ENCODE measurements around the gene TNFAIP8L2.

The TNFAIP8L2 gene

DNA sequence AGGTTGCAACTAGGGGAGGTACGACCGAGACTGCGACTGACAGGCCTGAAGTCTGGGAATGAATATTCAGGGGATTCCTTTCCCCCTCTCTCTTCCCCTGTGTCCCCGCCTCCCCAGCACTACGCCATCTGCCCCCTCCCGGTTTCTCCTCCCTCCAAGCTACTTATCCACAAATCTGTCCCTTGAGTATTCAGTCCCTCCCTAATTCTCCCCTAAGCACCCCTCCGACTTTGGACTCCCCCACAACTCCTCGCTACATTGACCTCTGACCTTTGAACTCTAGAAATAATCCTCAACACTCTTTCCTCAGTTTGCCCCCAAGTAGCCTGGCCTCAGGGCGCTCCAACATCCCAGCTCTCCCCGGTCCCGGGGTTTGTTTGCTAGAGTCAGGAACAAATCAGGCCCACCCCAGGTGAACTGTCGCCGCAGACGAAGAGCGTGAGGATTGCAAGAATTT, 8.9 kb downstream of the TNFAIP8L2 start:
- Histone ChIP-seq H2BK5ac (ENCODE audit: low read depth, low read length, poor library complexity) (peak overlapping the region; percentile 42), H3K4ac (ENCODE audit: low read depth, low read length) (peak overlapping the region; percentile 71), H3K4me1 (ENCODE audit: control insufficient read depth in 1 of 2, insufficient read depth in 2 of 2, low read length in 2 of 2) (peaks cover 4 to 9% of the 10 kb centered on the region in 2 experiments), H3K9ac (ENCODE audit: low read length) (peak overlapping the region; percentile 92), H4K91ac (ENCODE audit: low read depth, low read length) (peak overlapping the region; percentile 71), H2BK120ac (ENCODE audit: insufficient read depth, low read length, poor library complexity) (peak overlapping the region; percentile 29), H2AFZ (ENCODE audit: insufficient read depth, low read length, poor library complexity) (peak overlapping the region; percentile 85), H3K27me3 (ENCODE audit: insufficient read depth, low read length) (no peaks in the 10 kb centered on the region), H3K18ac (ENCODE audit: low read length) (peak overlapping the region; percentile 74), H3K4me2 (ENCODE audit: low read length) (peak overlapping the region; percentile 87), H3K14ac (ENCODE audit: low read length) (peak overlapping the region; percentile 83), H4K8ac (ENCODE audit: low read depth, low read length) (peak overlapping the region; percentile 97), H3K4me3 (ENCODE audit: low read depth, low read length) (peak overlapping the region; percentile 71), H3K9me3 (ENCODE audit: insufficient read depth, low read depth, low read length) (no peaks in the 10 kb centered on the region), H3K36me3 (ENCODE audit: control insufficient read depth in 1 of 2, insufficient read depth in 2 of 2, low read length in 2 of 2) (peaks cover 22 to 28% of the 10 kb centered on the region in 2 experiments), H4K12ac (ENCODE audit: low read depth, low read length) (peak overlapping the region; percentile 90), H2BK12ac (ENCODE audit: low read length) (no peak overlapping the region), H2AK5ac (ENCODE audit: low read length) (peak overlapping the region; percentile 39), H3K27ac (ENCODE audit: low read depth, low read length) (peak overlapping the region; percentile 45), H3K79me2 (ENCODE audit: control insufficient read depth, insufficient read depth, low read length, poor library complexity) (peaks cover 10% of the 10 kb centered on the region), H3K23ac (ENCODE audit: low read length) (no peak overlapping the region), H3K79me1 (ENCODE audit: low read length) (peaks cover 4% of the 10 kb centered on the region)
- no CpG with 5 or more reads among the region's 15 CpGs for WGBS (ENCODE audit: extremely low coverage, insufficient coverage, insufficient read length)
- DNase-seq: peak in 1 of 2 donors; percentile 17

DNA sequence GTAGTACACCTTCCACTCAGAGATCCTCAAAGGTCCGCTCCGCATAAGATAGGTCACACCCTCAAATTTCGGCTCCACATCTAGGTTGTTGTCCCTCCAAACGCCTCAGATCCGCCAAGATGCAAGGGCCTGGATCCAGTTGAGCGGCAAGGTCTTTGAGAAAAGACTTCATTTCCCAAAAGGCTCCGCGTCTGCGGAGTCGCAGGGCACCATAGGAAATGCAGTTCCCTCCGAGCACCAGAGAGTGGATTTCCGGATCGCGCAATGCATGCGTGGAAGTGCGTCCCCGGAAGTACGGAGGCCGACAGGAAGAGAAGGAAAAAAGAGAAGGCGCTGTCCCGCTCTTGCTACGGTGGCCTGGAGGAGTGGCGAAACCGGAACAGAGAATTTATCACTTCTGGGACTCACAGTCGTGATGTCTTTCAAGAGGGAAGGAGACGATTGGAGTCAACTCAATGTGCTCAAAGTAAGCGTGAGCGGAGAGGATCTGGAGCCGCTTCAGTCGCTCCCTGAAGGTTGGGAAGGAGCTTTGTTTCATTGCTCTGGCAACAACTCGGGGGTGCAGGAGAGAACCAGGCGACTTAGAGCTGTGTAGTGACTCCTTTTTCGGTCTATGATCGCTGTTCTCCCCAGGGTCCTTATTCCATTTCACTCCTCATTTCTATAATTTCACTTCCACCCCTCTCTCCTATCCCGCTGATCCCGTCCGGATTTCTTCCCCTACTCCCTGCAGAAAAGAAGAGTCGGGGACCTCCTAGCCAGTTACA, 9.5 kb downstream of the TNFAIP8L2 start, which contains the start of the genes LYSMD1 and SCNM1:
LYSMD1 (minus strand) TSS at position 165 of the 767 bp plus-strand sequence. CDS start 644 bp downstream, outside the sequence.
SCNM1 (plus strand) TSS at position 407 of the 767 bp plus-strand sequence; CDS start at position 416, 9 bp downstream.
- peaks cover 4 to 9% of the 10 kb centered on the region in 2 experiments for H3K4me1 ChIP-seq (ENCODE audit: control insufficient read depth in 1 of 2, insufficient read depth in 2 of 2, low read length in 2 of 2)
- peak within 1 kb of the TSS; percentile 85 for H2AFZ ChIP-seq (ENCODE audit: insufficient read depth, low read length, poor library complexity)
- DNase-seq: peak; percentile 98 to 100
- H3K27me3 ChIP-seq (ENCODE audit: insufficient read depth, low read length): no peaks in the 10 kb centered on the region
- H3K36me3 ChIP-seq (ENCODE audit: control insufficient read depth in 1 of 2, insufficient read depth in 2 of 2, low read length in 2 of 2): peaks cover 17 to 29% of the 10 kb centered on the region in 2 experiments
- H3K79me2 ChIP-seq (ENCODE audit: control insufficient read depth, insufficient read depth, low read length, poor library complexity): peaks cover 10% of the 10 kb centered on the region
- H3K4ac ChIP-seq (ENCODE audit: low read depth, low read length): peak within 1 kb of the TSS; percentile 77
- H3K79me1 ChIP-seq (ENCODE audit: low read length): peaks cover 4% of the 10 kb centered on the region
- H2BK12ac ChIP-seq (ENCODE audit: low read length): no peak within 1 kb of the TSS
- H2BK5ac ChIP-seq (ENCODE audit: low read depth, low read length, poor library complexity): peak within 1 kb of the TSS; percentile 42
- H3K4me2 ChIP-seq (ENCODE audit: low read length): peak within 1 kb of the TSS; percentile 87
- peak within 1 kb of the TSS; percentile 92 for H3K9ac ChIP-seq (ENCODE audit: low read length)
- peak within 1 kb of the TSS; percentile 80 for H3K4me3 ChIP-seq (ENCODE audit: low read depth, low read length)
- H3K14ac ChIP-seq (ENCODE audit: low read length): peak within 1 kb of the TSS; percentile 83
- H4K8ac ChIP-seq (ENCODE audit: low read depth, low read length): peak within 1 kb of the TSS; percentile 97
- H2BK120ac ChIP-seq (ENCODE audit: insufficient read depth, low read length, poor library complexity): peak within 1 kb of the TSS; percentile 57
- peak within 1 kb of the TSS; percentile 71 for H4K91ac ChIP-seq (ENCODE audit: low read depth, low read length)
- peak within 1 kb of the TSS; percentile 45 for H3K27ac ChIP-seq (ENCODE audit: low read depth, low read length)
- no peak within 1 kb of the TSS for H3K23ac ChIP-seq (ENCODE audit: low read length)
- peak within 1 kb of the TSS; percentile 74 for H3K18ac ChIP-seq (ENCODE audit: low read length)
- WGBS (ENCODE audit: extremely low coverage, insufficient coverage, insufficient read length): no CpG with 5 or more reads among the region's 38 CpGs
- peaks cover 2% of the 10 kb centered on the region for H3K9me3 ChIP-seq (ENCODE audit: insufficient read depth, low read depth, low read length)
- H2AK5ac ChIP-seq (ENCODE audit: low read length): peak within 1 kb of the TSS; percentile 39
- peak within 1 kb of the TSS; percentile 90 for H4K12ac ChIP-seq (ENCODE audit: low read depth, low read length)

DNA sequence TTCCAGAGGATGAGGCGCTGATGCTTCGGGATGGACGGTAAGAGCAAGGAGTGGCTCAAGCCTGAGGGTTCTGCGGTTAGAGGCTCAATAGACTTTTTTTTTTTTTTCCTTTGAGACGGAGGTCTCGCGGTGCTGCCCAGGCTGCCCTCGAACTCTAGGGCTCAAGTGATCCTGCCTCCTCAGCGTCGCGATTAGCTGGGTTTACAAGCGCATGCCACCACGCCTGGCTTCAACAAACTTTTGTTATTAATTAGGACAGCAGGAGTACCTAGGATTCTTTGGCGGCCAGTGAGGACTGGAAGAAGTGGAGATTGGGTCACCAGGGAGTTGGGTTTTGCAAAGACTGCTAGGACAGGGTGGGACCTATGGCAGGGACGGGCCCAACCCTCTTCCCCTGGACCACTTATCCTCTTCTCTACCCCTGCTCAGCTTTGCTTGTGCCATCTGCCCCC, 10.1 kb downstream of the TNFAIP8L2 start:
- H3K36me3 ChIP-seq (ENCODE audit: control insufficient read depth in 1 of 2, insufficient read depth in 2 of 2, low read length in 2 of 2): peaks cover 13 to 31% of the 10 kb centered on the region in 2 experiments
- H3K4me3 ChIP-seq (ENCODE audit: low read depth, low read length): peak overlapping the region; percentile 80
- H2BK5ac ChIP-seq (ENCODE audit: low read depth, low read length, poor library complexity): no peak overlapping the region
- peak overlapping the region; percentile 57 for H2BK120ac ChIP-seq (ENCODE audit: insufficient read depth, low read length, poor library complexity)
- H3K4me1 ChIP-seq (ENCODE audit: control insufficient read depth in 1 of 2, insufficient read depth in 2 of 2, low read length in 2 of 2): peaks cover 4 to 9% of the 10 kb centered on the region in 2 experiments
- H3K23ac ChIP-seq (ENCODE audit: low read length): no peak overlapping the region
- peak overlapping the region; percentile 47 for H4K91ac ChIP-seq (ENCODE audit: low read depth, low read length)
- H3K18ac ChIP-seq (ENCODE audit: low read length): peak overlapping the region; percentile 28
- peak in 1 of 2 donors; percentile 27 for DNase-seq
- H3K4me2 ChIP-seq (ENCODE audit: low read length): peak overlapping the region; percentile 82
- H3K79me2 ChIP-seq (ENCODE audit: control insufficient read depth, insufficient read depth, low read length, poor library complexity): peaks cover 10% of the 10 kb centered on the region
- H3K4ac ChIP-seq (ENCODE audit: low read depth, low read length): peak overlapping the region; percentile 77
- peak overlapping the region; percentile 90 for H3K9ac ChIP-seq (ENCODE audit: low read length)
- peak overlapping the region; percentile 70 for H4K12ac ChIP-seq (ENCODE audit: low read depth, low read length)
- no peak overlapping the region for H2BK12ac ChIP-seq (ENCODE audit: low read length)
- peaks cover 4% of the 10 kb centered on the region for H3K79me1 ChIP-seq (ENCODE audit: low read length)
- peak overlapping the region; percentile 80 for H2AFZ ChIP-seq (ENCODE audit: insufficient read depth, low read length, poor library complexity)
- peaks cover 2% of the 10 kb centered on the region for H3K9me3 ChIP-seq (ENCODE audit: insufficient read depth, low read depth, low read length)
- peak overlapping the region; percentile 37 for H3K27ac ChIP-seq (ENCODE audit: low read depth, low read length)
- H3K14ac ChIP-seq (ENCODE audit: low read length): peak overlapping the region; percentile 52
- no peaks in the 10 kb centered on the region for H3K27me3 ChIP-seq (ENCODE audit: insufficient read depth, low read length)
- H4K8ac ChIP-seq (ENCODE audit: low read depth, low read length): peak overlapping the region; percentile 88
- WGBS (ENCODE audit: extremely low coverage, insufficient coverage, insufficient read length): no CpG with 5 or more reads among the region's 15 CpGs
- H2AK5ac ChIP-seq (ENCODE audit: low read length): no peak overlapping the region

DNA sequence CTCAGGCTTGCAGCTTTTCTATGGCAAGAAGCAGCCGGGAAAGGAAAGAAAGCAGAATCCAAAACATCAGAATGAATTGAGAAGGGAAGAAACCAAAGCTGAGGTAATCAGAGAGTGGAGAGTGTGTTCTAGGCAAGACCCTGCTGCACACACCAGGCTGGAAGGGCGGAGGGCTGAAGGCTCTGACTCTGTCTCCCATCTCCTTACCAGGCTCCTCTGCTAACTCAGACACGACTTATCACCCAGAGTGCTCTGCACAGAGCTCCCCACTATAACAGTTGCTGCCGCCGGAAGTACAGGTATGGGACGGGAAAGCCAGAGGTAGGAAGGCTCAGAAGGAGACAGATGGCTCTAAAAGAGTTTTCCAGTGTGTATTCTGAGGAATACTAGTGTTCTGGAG, 10.7 kb downstream of the TNFAIP8L2 start:
- H2BK12ac ChIP-seq (ENCODE audit: low read length): no peak overlapping the region
- no peak for DNase-seq
- H2AFZ ChIP-seq (ENCODE audit: insufficient read depth, low read length, poor library complexity): no peak overlapping the region
- H2BK120ac ChIP-seq (ENCODE audit: insufficient read depth, low read length, poor library complexity): no peak overlapping the region
- H2BK5ac ChIP-seq (ENCODE audit: low read depth, low read length, poor library complexity): no peak overlapping the region
- peaks cover 13 to 31% of the 10 kb centered on the region in 2 experiments for H3K36me3 ChIP-seq (ENCODE audit: control insufficient read depth in 1 of 2, insufficient read depth in 2 of 2, low read length in 2 of 2)
- no peak overlapping the region for H4K91ac ChIP-seq (ENCODE audit: low read depth, low read length)
- no peak overlapping the region for H2AK5ac ChIP-seq (ENCODE audit: low read length)
- H4K12ac ChIP-seq (ENCODE audit: low read depth, low read length): no peak overlapping the region
- WGBS (ENCODE audit: extremely low coverage, insufficient coverage, insufficient read length): no CpG with 5 or more reads among the region's 6 CpGs
- no peak overlapping the region for H3K18ac ChIP-seq (ENCODE audit: low read length)
- H3K14ac ChIP-seq (ENCODE audit: low read length): no peak overlapping the region
- H3K79me1 ChIP-seq (ENCODE audit: low read length): peaks cover 4% of the 10 kb centered on the region
- no peak overlapping the region for H3K4ac ChIP-seq (ENCODE audit: low read depth, low read length)
- H3K27ac ChIP-seq (ENCODE audit: low read depth, low read length): no peak overlapping the region
- no peak overlapping the region for H3K23ac ChIP-seq (ENCODE audit: low read length)
- peaks cover 2% of the 10 kb centered on the region for H3K9me3 ChIP-seq (ENCODE audit: insufficient read depth, low read depth, low read length)
- no peak overlapping the region for H3K4me3 ChIP-seq (ENCODE audit: low read depth, low read length)
- peaks cover 10% of the 10 kb centered on the region for H3K79me2 ChIP-seq (ENCODE audit: control insufficient read depth, insufficient read depth, low read length, poor library complexity)
- H3K4me2 ChIP-seq (ENCODE audit: low read length): peak overlapping the region; percentile 82
- peaks cover 4 to 9% of the 10 kb centered on the region in 2 experiments for H3K4me1 ChIP-seq (ENCODE audit: control insufficient read depth in 1 of 2, insufficient read depth in 2 of 2, low read length in 2 of 2)
- no peaks in the 10 kb centered on the region for H3K27me3 ChIP-seq (ENCODE audit: insufficient read depth, low read length)
- no peak overlapping the region for H4K8ac ChIP-seq (ENCODE audit: low read depth, low read length)
- H3K9ac ChIP-seq (ENCODE audit: low read length): no peak overlapping the region

Measured in trophoblast cell (in vitro differentiated cells and primary cell).